ELR (cell line): ENCODE measurements around the gene USP10.
"Not testable (repeated sequence)": the region's sequence is repeated elsewhere in the genome, so short reads cannot be mapped to it uniquely, and the experiment has no call there.

Experiments
- DNase-seq: peaks from one replicate; pipeline ENCODE4 v3.0.0-alpha.2; 2015; ENCODE audit warnings: low read depth

USP10 gene

DNA sequence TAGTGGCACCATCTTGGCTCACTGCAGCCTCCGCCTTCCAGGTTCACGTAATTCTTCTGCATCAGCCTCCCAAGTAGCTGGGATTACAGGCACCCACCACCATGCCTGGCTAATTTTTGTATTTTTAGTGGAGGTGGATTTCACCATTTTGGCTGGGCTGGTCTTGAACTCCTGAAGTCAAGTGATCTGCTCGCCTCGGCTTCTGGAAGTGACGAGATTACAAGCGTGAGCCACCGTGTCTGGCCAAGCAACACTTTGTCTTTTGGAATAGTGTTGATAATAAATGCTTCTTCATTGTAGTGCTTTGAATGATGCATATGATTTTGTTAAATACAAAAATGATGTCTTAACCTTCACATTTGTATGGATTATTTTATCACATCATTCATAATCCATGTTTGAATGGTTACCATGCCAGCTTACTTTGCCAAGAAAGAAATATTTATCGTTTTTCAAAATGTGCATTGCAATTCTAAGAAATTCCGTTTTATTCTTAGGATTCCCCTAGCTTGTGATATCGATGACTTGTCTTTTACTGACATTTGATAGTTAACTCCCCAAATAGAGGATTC lies 29.1 kb downstream of the USP10 start:
- DNase-seq: no peak

DNA sequence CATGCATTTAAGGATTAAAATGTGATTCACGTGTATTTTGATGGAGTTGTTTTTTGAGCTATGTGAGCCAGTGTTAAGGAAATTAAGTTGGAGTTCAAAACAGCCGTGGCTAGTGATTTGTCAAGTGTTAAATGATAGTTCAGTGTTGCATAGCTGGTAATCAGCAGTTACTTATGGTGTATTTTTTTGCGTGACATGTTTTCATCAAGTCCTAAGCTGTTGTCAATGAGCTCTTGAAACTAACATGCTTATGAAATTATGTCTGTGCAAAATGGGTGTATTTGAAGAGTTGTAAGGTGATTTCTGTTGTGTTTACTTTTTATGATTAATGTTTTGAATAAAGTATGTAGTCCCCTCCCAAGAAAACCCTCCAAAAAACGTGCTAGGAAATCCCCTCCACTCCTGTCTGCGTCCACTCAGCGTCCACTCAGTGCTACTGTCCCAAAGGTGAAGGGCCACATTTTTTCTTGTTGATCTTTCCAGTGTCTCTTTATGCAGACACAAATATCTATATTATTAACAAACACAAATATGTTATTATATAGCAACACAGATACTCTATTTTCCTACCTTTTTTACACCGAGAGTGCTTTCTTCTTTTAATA lies 30.0 kb downstream of the USP10 start:
- peak; percentile 60 for DNase-seq

GRCh38 chr16:84730406-84731106 lies 30.8 kb downstream of the USP10 start:
- DNase-seq: peak; percentile 97

DNA sequence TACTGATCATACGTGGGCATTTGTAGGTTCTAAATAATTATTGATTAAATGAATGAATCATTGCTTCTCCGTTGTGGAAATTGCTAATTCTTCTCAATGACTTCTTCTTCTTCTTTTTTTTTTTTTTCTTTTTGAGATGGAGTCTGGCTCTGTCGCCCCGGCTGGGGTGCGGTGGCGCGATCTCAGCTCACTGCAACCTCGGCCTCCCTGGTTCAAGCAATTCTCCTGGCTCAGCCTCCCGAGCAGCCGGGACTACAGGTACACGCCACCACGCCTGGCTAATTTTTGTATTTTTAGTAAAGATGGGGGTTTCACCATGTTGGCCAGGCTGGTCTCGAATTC lies 32.5 kb downstream of the USP10 start:
- not testable (repeated sequence) for DNase-seq

DNA sequence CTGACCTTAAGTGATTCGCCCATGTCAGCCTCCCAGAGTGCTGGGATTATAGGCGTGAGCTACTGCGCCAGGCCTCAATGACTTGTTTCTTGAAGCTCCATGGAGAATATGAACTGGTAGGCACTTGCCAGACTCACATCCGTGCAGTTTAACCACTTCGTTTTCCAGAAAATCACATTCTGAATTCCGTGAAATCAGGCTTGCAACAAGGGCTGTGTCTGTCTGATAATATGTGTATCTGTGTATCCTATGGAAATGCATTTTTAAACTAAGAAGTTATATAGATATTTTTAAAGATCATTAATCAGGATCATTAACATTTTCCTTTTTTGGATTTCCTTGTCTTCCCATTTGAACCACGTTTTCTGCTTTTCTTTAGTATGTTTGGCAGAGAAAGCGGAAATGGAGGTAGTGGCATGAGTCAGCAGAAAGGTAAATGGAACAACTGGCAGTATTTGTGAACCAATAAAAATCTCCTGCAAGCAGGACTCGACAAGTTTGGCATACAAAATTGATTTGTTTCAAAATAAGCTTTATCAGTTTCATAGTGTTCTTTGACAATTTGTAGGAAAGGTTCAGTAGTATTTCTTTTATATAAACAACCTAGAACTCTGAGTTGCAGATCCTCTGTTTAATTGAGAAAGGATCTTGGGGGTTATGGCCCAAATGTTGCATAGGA lies 33.0 kb downstream of the USP10 start:
- DNase-seq: no peak

DNA sequence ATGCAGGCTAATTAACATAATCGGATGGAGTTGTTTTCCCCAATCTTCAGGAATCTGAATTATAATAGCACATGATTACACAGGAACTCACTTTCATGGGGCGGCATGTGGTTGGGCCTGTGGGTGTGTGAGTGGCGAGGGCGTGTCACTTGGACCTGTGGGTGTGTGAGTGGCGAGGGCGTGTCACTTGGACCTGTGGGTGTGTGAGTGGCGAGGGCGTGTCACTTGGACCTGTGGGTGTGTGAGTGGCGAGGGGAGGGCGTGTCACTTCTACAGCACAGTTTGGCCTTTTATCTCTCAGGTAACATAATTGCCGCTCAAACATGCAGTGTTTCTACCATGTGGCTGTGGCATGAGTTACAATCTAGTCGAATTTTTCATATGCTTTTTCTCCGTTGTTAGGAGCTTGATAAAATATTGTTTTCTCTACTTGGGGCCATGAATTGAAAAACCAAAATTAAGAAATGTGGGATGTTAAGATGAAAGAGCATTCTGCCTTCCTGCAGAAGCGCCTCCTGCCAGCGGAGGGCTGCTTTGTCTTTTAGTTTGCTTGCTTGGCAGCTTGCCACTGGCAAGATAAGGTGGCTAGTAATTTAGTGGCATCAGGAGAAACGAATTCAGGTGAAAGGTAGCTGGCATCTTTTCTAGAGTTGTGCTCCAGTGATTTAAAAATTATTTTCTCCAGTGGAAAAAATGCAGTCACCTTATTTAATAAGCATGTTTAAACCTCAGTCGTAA lies 36.2 kb downstream of the USP10 start:
- DNase-seq: no peak

- no peak for DNase-seq
Observed at GRCh38 chr16:84737192-84738011, 37.6 kb downstream of the USP10 start.

- peak; percentile 87 for DNase-seq
Observed at GRCh38 chr16:84738255-84739038, 38.6 kb downstream of the USP10 start.

- DNase-seq: peak; percentile 97
Observed at GRCh38 chr16:84739349-84740124, 39.7 kb downstream of the USP10 start.

- no peak for DNase-seq
Observed at GRCh38 chr16:84740596-84741116, 40.9 kb downstream of the USP10 start.

DNA sequence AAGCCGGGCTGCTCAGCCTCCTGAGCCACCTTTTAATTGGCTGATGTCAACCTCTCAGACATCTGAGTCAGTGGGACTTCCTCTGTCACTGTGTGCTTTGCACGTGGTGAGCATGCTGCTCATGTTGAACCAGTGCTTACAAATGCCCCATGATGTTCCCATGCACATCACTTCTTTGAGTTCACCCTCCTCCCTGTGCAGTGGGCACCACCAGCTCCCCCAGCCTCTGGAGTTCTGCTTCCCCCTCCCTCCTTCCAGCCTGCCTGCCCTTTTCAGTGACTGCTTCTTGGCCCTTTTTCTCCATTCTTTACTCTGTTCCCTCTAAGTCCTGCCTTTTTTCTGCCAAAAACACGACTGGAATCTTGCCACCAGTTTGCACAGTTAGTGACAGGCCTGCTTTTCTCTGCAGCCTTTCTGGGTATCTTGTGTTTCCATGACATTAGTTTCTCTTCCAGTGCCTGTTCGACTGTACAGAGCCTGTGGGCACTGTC lies 41.6 kb downstream of the USP10 start:
- DNase-seq: peak; percentile 72

DNA sequence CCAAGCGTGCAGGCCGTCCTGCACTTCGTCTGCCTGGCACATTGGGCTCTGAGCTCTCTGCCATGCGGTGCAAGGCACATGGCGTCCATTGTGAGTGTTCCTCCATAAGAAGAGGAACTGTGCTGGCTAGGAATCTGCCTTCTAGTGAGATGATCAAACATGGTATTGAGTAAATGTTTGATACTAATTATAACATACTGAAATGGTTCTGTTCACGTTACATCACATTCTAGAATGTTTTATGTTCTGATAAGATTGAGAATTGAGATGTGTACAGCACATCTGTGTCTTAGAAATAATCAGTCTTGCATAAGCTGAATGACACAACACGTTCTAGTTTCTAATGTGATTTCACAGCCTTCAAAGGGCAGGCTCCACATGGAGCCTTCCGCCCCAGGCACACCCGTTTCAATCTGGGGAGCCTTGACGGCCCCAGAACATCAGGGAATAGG lies 42.9 kb downstream of the USP10 start:
- no peak for DNase-seq

DNA sequence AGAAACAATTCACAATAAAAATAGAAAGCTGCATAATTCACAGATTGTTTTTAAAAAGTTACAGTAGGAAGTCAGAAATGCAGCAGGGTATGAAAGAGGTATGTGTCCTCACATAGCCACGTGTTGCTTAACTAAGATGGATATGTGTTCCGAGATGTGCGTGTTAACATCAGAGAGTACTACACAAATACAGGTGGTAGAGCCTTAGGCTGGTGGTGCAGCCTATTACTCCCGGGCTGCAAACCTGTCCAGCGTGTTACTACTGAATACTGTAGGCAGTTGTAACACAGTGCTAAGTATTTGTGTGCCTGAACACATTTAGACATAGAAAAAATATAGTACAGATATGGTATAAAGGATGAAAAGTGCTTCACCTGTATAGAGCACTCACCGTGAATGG lies 46.4 kb downstream of the USP10 start:
- no peak for DNase-seq

- DNase-seq: peak; percentile 44
Observed at GRCh38 chr16:84746875-84747274, 47.1 kb downstream of the USP10 start.

DNA sequence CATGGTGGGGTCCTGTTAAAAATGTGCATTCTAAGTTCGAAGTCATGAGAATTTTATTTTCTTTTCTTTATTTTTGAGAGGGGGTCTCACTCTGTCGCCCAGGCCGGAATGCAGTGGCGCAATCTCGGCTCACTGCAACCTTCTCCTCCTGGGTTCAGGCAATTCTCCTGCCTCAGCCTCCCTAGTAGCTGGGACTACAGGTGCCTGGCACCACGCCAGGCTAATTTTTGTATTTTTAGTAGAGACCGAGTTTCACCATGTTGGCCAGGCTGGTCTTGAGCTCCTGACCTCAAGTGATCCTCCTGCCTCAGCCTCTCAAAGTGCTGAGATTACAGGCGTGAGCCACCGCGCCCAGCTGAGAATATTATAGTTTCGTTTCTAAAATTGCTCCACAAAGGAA lies 48.4 kb downstream of the USP10 start:
- not testable (repeated sequence) for DNase-seq

DNA sequence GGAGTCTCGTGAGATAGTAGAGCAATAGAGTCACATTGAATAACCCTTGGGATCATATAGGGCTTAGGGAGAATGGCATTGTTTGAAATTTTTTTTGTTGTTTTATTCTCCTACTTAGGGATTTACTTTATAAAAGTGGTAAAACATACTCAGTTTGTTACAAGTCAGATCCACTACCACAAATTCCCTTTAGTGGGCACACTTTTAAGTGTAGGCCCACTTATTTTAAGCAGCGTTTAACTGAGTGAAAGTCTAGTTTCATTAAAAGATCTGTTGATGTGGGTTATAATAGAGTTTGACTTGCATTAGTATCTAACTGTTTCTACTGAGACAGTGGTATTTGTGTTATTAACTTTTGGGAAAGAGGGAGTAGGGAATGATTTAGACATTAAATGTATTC lies 49.3 kb downstream of the USP10 start:
- no peak for DNase-seq

DNA sequence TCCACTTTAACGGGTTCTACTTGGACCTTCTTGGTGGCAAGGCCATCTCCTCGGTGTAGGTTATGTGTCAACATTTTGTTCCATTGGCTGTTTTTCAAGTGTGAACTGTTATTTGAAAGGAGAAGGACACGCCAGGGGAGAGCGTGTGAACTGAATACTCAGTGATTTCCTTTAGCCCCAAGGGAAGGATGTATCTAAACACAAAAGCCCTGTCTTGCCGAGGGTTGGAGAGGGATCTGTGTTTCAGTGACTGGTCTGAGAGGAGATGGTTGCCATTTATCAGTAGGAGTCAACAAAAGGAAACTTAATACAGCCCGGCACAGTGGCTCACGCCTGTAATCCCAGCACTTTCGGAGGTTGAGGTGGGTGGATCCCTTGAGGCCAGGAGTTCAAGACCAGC lies 50.0 kb downstream of the USP10 start:
- no peak for DNase-seq

DNA sequence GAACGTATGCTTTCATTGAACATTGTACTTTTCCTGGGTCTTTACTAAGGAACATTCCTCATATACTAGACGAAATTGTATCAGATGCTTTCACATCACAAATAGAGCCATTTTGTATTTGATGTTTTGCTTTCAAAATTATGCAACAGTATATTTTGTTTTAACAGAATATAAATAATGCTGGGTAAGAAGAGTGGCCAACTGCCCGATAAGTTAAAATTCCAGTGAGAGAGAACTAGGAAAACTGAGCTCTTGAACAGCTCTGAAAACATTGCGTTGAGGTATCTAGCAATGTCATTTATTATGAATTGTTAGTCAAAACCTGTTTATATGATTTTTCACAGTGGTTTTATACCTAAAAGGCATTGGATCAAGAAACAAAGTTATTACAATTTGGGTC lies 50.8 kb downstream of the USP10 start:
- no peak for DNase-seq

GRCh38 chr16:84751241-84751640 lies 51.4 kb downstream of the USP10 start:
- no peak for DNase-seq
